Endothelial cell of umbilical vein (primary cell): ENCODE data around the gene MEPCE. TPM values are rescaled to one million over a fixed set of nuclear protein-coding genes. Genes with fewer than 3 reads are reported as not detected.

Experiments
- BruUV-seq: library from RNA; stranded (reverse); fragments of 400-500 nt; replicated peaks from 2 replicates; lab custom pipeline; 2021; lab: Mats Ljungman, UMichigan
- CTCF ChIA-PET: fragments of 300-600, 350-600 bp; sonication (Branson Sonifier 250); formaldehyde crosslinking; loops from one replicate; lab custom pipeline; 2021; ENCODE audit warnings: antibody characterized with exemption, inconsistent platforms; lab: Charles Lee
- POLR2A ChIA-PET: fragments of 300-600, 350-600 bp; sonication (Branson Sonifier 250); formaldehyde crosslinking; loops from one replicate; lab custom pipeline; 2021; ENCODE audit warnings: antibody characterized with exemption, inconsistent platforms; lab: Charles Lee
- DNase-seq: peaks from one replicate; pipeline ENCODE4 v3.0.0-alpha.2; 2011; ENCODE audit warnings: low read depth, low spot score
- FAIRE-seq: peaks from 2 replicates; lab custom pipeline; 2011; peaks lifted over from hg19 to GRCh38; lab: Jason Lieb, UNC
- H2AFZ ChIP-seq: 2 replicates; pipeline ENCODE4 v1.6.0; 2012; ENCODE audit warnings: low read depth, low read length, control low read depth, inconsistent platforms
- H3K27ac ChIP-seq: 2 replicates; pipeline ENCODE4 v1.5.1; 2011; ENCODE audit warnings: low read depth, mild to moderate bottlenecking, control low read depth, low read length, moderate library complexity; ENCODE audit not compliant: insufficient read depth
- H3K27me3 ChIP-seq, 2 experiments: 2 replicates each; pipeline versions ENCODE4 v1.6.0 to v1.6.1; 2011; ENCODE audit warnings: low read length in 2 of 2, mixed read lengths in 1 of 2; ENCODE audit not compliant: control insufficient read depth in 2 of 2, insufficient read depth in 2 of 2
- H3K36me3 ChIP-seq, 2 experiments: 2 replicates in 1 of 2; 3 replicates in 1 of 2; pipeline ENCODE4 v1.5.1; 2011; ENCODE audit warnings: low read length in 2 of 2, mild to moderate bottlenecking in 1 of 2, moderate library complexity in 1 of 2; ENCODE audit not compliant: control insufficient read depth in 2 of 2, insufficient read depth in 2 of 2; ENCODE audit errors: extremely low read depth in 1 of 2
- H3K4me1 ChIP-seq: 3 replicates; pipeline ENCODE4 v1.5.1; 2011; ENCODE audit warnings: mild to moderate bottlenecking, low read length; ENCODE audit not compliant: control insufficient read depth, insufficient read depth; ENCODE audit errors: extremely low read depth
- H3K4me2 ChIP-seq: 2 replicates; pipeline ENCODE4 v1.6.1; 2011; ENCODE audit warnings: low read length, control low read depth, mixed read lengths; ENCODE audit not compliant: insufficient read depth
- H3K4me3 ChIP-seq, 3 experiments: fragments of 200-600 bp in 1 of 3; sonication (generic), shearing (Covaris generic) in 1 of 3; replicated peaks in 1 of 3; 2 replicates each; pipeline ENCODE4 v1.5.1; 2011 to 2016; ENCODE audit warnings: control low read depth in 3 of 3, low read length in 3 of 3, mild to moderate bottlenecking in 2 of 3, inconsistent platforms in 1 of 3, low read depth in 1 of 3, moderate library complexity in 1 of 3; ENCODE audit not compliant: insufficient read depth in 1 of 3
- H3K79me2 ChIP-seq: 2 replicates; pipeline ENCODE4 v1.6.0; 2012; ENCODE audit warnings: low read length, inconsistent platforms; ENCODE audit not compliant: control insufficient read depth, insufficient read depth
- H3K9ac ChIP-seq: replicated peaks from 2 replicates; pipeline ENCODE3; 2011; ENCODE audit warnings: low read length, control low read depth; ENCODE audit not compliant: insufficient read depth; ENCODE audit errors: extremely low read depth
- H3K9me1 ChIP-seq: replicated peaks from 3 replicates; pipeline ENCODE4 v1.6.0; 2011; ENCODE audit warnings: mild to moderate bottlenecking, low read length; ENCODE audit not compliant: control insufficient read depth, insufficient read depth; ENCODE audit errors: extremely low read depth
- H3K9me3 ChIP-seq: replicated peaks from 2 replicates; pipeline ENCODE4 v1.5.1; 2012; ENCODE audit warnings: low read length, inconsistent platforms; ENCODE audit not compliant: control insufficient read depth, insufficient read depth
- H4K20me1 ChIP-seq: replicated peaks from 2 replicates; pipeline ENCODE3; 2011; ENCODE audit warnings: mild to moderate bottlenecking, low read length; ENCODE audit not compliant: control insufficient read depth, insufficient read depth; ENCODE audit errors: extremely low read depth
- EZH2 ChIP-seq: IDR thresholded peaks from 2 replicates; pipeline ENCODE4 v1.6.1; 2012; ENCODE audit warnings: borderline replicate concordance, low read depth, mild to moderate bottlenecking, moderate library complexity, low read length, inconsistent platforms; ENCODE audit not compliant: severe bottlenecking
- FOS ChIP-seq: IDR thresholded peaks from 2 replicates; pipeline ENCODE4 v1.6.1; 2011; ENCODE audit warnings: mild to moderate bottlenecking, low read length, moderate library complexity, borderline replicate concordance; ENCODE audit not compliant: insufficient read depth
- GATA2 ChIP-seq: IDR thresholded peaks from 2 replicates; pipeline ENCODE4 v1.7.0; 2011; ENCODE audit warnings: low read depth, mild to moderate bottlenecking, moderate library complexity, mixed read lengths, low read length; ENCODE audit not compliant: insufficient read length, insufficient read depth
- JUN ChIP-seq: IDR thresholded peaks from 2 replicates; pipeline ENCODE4 v1.6.1; 2011; ENCODE audit warnings: borderline replicate concordance, low read depth; ENCODE audit not compliant: insufficient read length, insufficient read depth
- MYC ChIP-seq: IDR thresholded peaks from one replicate; pipeline ENCODE4 v1.6.1; 2011; ENCODE audit warnings: mild to moderate bottlenecking, low read depth, low read length
- POLR2A ChIP-seq: IDR thresholded peaks from 2 replicates; pipeline ENCODE4 v1.6.1; 2012; ENCODE audit warnings: low read depth, mild to moderate bottlenecking, control low read depth, low read length
- POLR2AphosphoS5 ChIP-seq: IDR thresholded peaks from 2 replicates; pipeline ENCODE4 v1.6.1; 2012; ENCODE audit warnings: low read depth, mild to moderate bottlenecking, control low read depth, low read length, moderate library complexity; ENCODE audit not compliant: insufficient read depth
- dilution Hi-C: fragments of 300-500 bp; cut with MboI; formaldehyde crosslinking; loops from one replicate; pipeline ENCODE4 v1.15.0; 2019; ENCODE audit warnings: low sequenced_read_pairs; ENCODE audit not compliant: extremely low pct_ligation_motif_present
- intact Hi-C: fragments of 100-400 bp; cut with micrococcal nuclease; formaldehyde crosslinking; loops from one replicate; pipeline ENCODE4 v1.10.0; 2022
- polyA plus RNA-seq, 4 experiments: library from polyadenylated mRNA; depleted of rRNA in 3 of 4; stranded (reverse) in 3 of 4; unstranded in 1 of 4; fragments of >200 nt; gene quantifications; 2 replicates each; pipeline versions ENCODE4 v1.2.1 to v1.2.3, GENCODE V29; 2011 to 2012; ENCODE audit warnings: missing spikeins in 1 of 4
- total RNA-seq: library from RNA; stranded (reverse); gene quantifications from 2 replicates; pipeline ENCODE4 v1.2.3, GENCODE V29; 2021
- TF ChIP-seq, protein P1 (sequence below): IDR thresholded peaks from 2 replicates; pipeline ENCODE4 v1.6.1; 2011; ENCODE audit not compliant: insufficient read depth, insufficient read length
- TF ChIP-seq, protein P2 (sequence below), 2 donors: IDR thresholded peaks; 1 replicate in 1 of 2; 2 replicates in 1 of 2; pipeline ENCODE4 v1.5.1; 2011; ENCODE audit warnings: low read length in 2 of 2, mild to moderate bottlenecking in 2 of 2, moderate library complexity in 2 of 2, control low read depth in 1 of 2, inconsistent platforms in 1 of 2, low read depth in 1 of 2; ENCODE audit not compliant: insufficient read depth in 1 of 2; ENCODE audit errors: extremely low read depth in 1 of 2

The MEPCE gene
- total and polyA plus RNA-seq, 2 donors (not counting 3 experiments of a cell fraction or from before 2014, with no cell fraction given) = 23.3 to 45.8 TPM

DNA sequence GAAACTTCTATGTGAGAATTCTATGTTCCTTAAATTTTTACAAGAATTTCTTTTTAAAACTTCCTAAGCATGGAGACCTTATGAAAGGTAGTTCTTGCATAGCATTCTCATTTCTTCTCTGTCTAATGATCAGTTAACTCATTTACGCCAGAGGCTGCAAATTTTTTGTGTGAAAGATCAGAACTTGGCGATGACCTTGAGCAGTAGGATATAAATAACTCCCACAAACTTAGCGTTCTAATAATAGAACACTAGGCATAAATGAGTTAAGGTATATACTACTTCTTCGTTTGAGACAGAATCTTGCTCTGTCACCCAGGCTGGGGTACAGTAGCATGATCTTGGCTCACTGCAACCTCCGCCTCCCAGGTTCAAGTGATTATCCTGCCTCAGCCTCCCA is 42.7 kb upstream of the MEPCE start:
- H3K9me1 ChIP-seq = no peaks in the 10 kb centered on the region
- no TSS peak for BruUV-seq
- H3K27ac ChIP-seq = no peak overlapping the region
- no peak overlapping the region for H3K4me3 ChIP-seq
- intact Hi-C loops = no loop called here
- FAIRE-seq (no peak), DNase-seq (no peak)
- H3K36me3 ChIP-seq = no peaks in the 10 kb centered on the region
- no peak overlapping the region for H2AFZ ChIP-seq
- H3K79me2 ChIP-seq = no peaks in the 10 kb centered on the region
- peaks cover 6% of the 10 kb centered on the region for H3K4me1 ChIP-seq
- POLR2A ChIA-PET = no interaction called here
- H4K20me1 ChIP-seq = no peaks in the 10 kb centered on the region
- CTCF ChIA-PET = interaction anchor here (1.0 kb wide), 1 partner anchor 21 kb away, joined by 3 read pairs; no protein-coding TSS in a partner anchor
- H3K4me2 ChIP-seq = no peak overlapping the region
- no peaks in the 10 kb centered on the region for H3K9me3 ChIP-seq
- H3K27me3 ChIP-seq = peaks cover 7 to 10% of the 10 kb centered on the region in 2 experiments
- H3K9ac ChIP-seq = no peak overlapping the region
- TF ChIP-seq, protein P1, sequence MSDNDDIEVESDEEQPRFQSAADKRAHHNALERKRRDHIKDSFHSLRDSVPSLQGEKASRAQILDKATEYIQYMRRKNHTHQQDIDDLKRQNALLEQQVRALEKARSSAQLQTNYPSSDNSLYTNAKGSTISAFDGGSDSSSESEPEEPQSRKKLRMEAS = no peak
- TF ChIP-seq FOS (no peak), GATA2 (no peak), POLR2AphosphoS5 (no peak), MYC (no peak), JUN (no peak), POLR2A (no peak), EZH2 (no peak)
- TF ChIP-seq, protein P2, sequence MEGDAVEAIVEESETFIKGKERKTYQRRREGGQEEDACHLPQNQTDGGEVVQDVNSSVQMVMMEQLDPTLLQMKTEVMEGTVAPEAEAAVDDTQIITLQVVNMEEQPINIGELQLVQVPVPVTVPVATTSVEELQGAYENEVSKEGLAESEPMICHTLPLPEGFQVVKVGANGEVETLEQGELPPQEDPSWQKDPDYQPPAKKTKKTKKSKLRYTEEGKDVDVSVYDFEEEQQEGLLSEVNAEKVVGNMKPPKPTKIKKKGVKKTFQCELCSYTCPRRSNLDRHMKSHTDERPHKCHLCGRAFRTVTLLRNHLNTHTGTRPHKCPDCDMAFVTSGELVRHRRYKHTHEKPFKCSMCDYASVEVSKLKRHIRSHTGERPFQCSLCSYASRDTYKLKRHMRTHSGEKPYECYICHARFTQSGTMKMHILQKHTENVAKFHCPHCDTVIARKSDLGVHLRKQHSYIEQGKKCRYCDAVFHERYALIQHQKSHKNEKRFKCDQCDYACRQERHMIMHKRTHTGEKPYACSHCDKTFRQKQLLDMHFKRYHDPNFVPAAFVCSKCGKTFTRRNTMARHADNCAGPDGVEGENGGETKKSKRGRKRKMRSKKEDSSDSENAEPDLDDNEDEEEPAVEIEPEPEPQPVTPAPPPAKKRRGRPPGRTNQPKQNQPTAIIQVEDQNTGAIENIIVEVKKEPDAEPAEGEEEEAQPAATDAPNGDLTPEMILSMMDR (IDR thresholded peaks at IDR 0.05; ENCODE audit: extremely low read depth in 1 of 2, insufficient read depth in 1 of 2, low read depth in 1 of 2, low read length in 2 of 2) = no peak
- dilution Hi-C loops = no loop called here
